H9 (cell line): ENCODE measurements around the gene ARAF. TPM values are rescaled to one million over a fixed set of nuclear protein-coding genes. Genes with fewer than 3 reads are reported as not detected.
A peak's percentile ranks its signal among the peaks of the same experiment; 100 is the strongest.

Experiments used
- DNase-seq: peaks from one replicate; pipeline ENCODE4 v3.0.0-alpha.2; 2017
- H2AFZ ChIP-seq: one replicate; pipeline ENCODE4 v1.6.1; 2013; ENCODE audit warnings: mild to moderate bottlenecking, low read length, control low read depth, moderate library complexity
- H2AK5ac ChIP-seq: 2 replicates; pipeline ENCODE4 v1.6.1; 2013; ENCODE audit warnings: low read length, control low read depth, mixed read lengths; ENCODE audit not compliant: insufficient read length
- H2BK120ac ChIP-seq: one replicate; pipeline ENCODE4 v1.6.1; 2013; ENCODE audit warnings: low read depth, mild to moderate bottlenecking, low read length, control low read depth, inconsistent platforms; ENCODE audit not compliant: poor library complexity, severe bottlenecking
- H2BK12ac ChIP-seq: 2 replicates; pipeline ENCODE4 v1.6.1; 2013; ENCODE audit warnings: low read length, control low read depth, mixed read lengths, low read depth; ENCODE audit not compliant: insufficient read length
- H2BK15ac ChIP-seq: 2 replicates; pipeline ENCODE4 v1.6.1; 2013; ENCODE audit warnings: low read depth, low read length, control low read depth
- H2BK20ac ChIP-seq: one replicate; pipeline ENCODE4 v1.6.1; 2013; ENCODE audit warnings: low read depth, mild to moderate bottlenecking, low read length, control low read depth, inconsistent platforms; ENCODE audit not compliant: poor library complexity, severe bottlenecking
- H2BK5ac ChIP-seq: 2 replicates; pipeline ENCODE4 v1.6.1; 2013; ENCODE audit warnings: low read length, control low read depth, mixed read lengths; ENCODE audit not compliant: insufficient read length
- H3K14ac ChIP-seq: 2 replicates; pipeline ENCODE4 v1.6.1; 2013; ENCODE audit warnings: low read length, control low read depth; ENCODE audit not compliant: insufficient read depth
- H3K18ac ChIP-seq: 2 replicates; pipeline ENCODE4 v1.6.1; 2013; ENCODE audit warnings: low read depth, mild to moderate bottlenecking, mixed read lengths, low read length, control low read depth; ENCODE audit not compliant: insufficient read length
- H3K23ac ChIP-seq: 2 replicates; pipeline ENCODE4 v1.6.1; 2013; ENCODE audit warnings: low read length, control low read depth, mixed read lengths, low read depth; ENCODE audit not compliant: insufficient read length
- H3K23me2 ChIP-seq: 2 replicates; pipeline ENCODE4 v1.6.1; 2013; ENCODE audit warnings: low read depth, mild to moderate bottlenecking, mixed read lengths, low read length, control low read depth; ENCODE audit not compliant: insufficient read length, poor library complexity, severe bottlenecking
- H3K27ac ChIP-seq: 2 replicates; pipeline ENCODE4 v1.5.1; 2013; ENCODE audit warnings: low read length, control low read depth, mixed read lengths, low read depth; ENCODE audit not compliant: insufficient read length
- H3K27me3 ChIP-seq: 2 replicates; pipeline ENCODE4 v1.6.1; 2013; ENCODE audit warnings: low read length, control low read depth, inconsistent platforms; ENCODE audit not compliant: insufficient read depth
- H3K4ac ChIP-seq: 2 replicates; pipeline ENCODE4 v1.6.1; 2013; ENCODE audit warnings: low read depth, mild to moderate bottlenecking, control low read depth, inconsistent platforms, low read length, moderate library complexity
- H3K4me1 ChIP-seq: 2 replicates; pipeline ENCODE4 v1.6.1; 2013; ENCODE audit warnings: low read length, control low read depth, inconsistent platforms; ENCODE audit not compliant: insufficient read depth
- H3K4me2 ChIP-seq: 2 replicates; pipeline ENCODE4 v1.6.1; 2013; ENCODE audit warnings: low read length, control low read depth, mixed read lengths; ENCODE audit not compliant: insufficient read length, insufficient read depth
- H3K56ac ChIP-seq: 2 replicates; pipeline ENCODE4 v1.6.1; 2013; ENCODE audit warnings: low read depth, mild to moderate bottlenecking, mixed read lengths, low read length, control low read depth; ENCODE audit not compliant: insufficient read length
- H3K79me1 ChIP-seq: 2 replicates; pipeline ENCODE4 v1.6.1; 2013; ENCODE audit warnings: low read depth, mild to moderate bottlenecking, moderate library complexity, low read length, control low read depth, inconsistent platforms; ENCODE audit not compliant: insufficient read depth, poor library complexity, severe bottlenecking
- H3K79me2 ChIP-seq: 2 replicates; pipeline ENCODE4 v1.6.1; 2013; ENCODE audit warnings: low read length, control low read depth, inconsistent platforms; ENCODE audit not compliant: insufficient read depth
- H3K9ac ChIP-seq: 2 replicates; pipeline ENCODE4 v1.6.1; 2013; ENCODE audit warnings: low read length, control low read depth, mixed read lengths; ENCODE audit not compliant: insufficient read length; ENCODE audit errors: extremely low read depth
- H3K9me3 ChIP-seq: one replicate; pipeline ENCODE4 v1.6.1; 2013; ENCODE audit warnings: low read depth, low read length, inconsistent platforms; ENCODE audit not compliant: control insufficient read depth
- H3T11ph ChIP-seq: one replicate; pipeline ENCODE4 v1.6.1; 2013; ENCODE audit warnings: mild to moderate bottlenecking, low read length, control low read depth, inconsistent platforms
- H4K20me1 ChIP-seq: one replicate; pipeline ENCODE4 v1.6.1; 2013; ENCODE audit not compliant: control insufficient read depth, insufficient read length, insufficient read depth
- H4K5ac ChIP-seq: 2 replicates; pipeline ENCODE4 v1.6.1; 2013; ENCODE audit warnings: low read depth, mild to moderate bottlenecking, mixed read lengths, low read length, control low read depth; ENCODE audit not compliant: insufficient read length
- H4K8ac ChIP-seq: replicated peaks from 2 replicates; pipeline ENCODE4 v1.6.1; 2013; ENCODE audit warnings: low read length, control low read depth, mixed read lengths, low read depth; ENCODE audit not compliant: insufficient read length
- H4K91ac ChIP-seq: 2 replicates; pipeline ENCODE4 v1.6.1; 2013; ENCODE audit warnings: low read depth, mild to moderate bottlenecking, moderate library complexity, mixed read lengths, low read length, control low read depth; ENCODE audit not compliant: insufficient read length
- H3K27ac Mint-ChIP-seq, 3 experiments: 2 replicates in 2 of 3; 3 replicates in 1 of 3; pipeline ENCODE4 v1.8.0; 2020 to 2021; ENCODE audit warnings: mixed read lengths in 3 of 3, mild to moderate bottlenecking in 1 of 3, moderate library complexity in 1 of 3
- H3K27me3 Mint-ChIP-seq: 2 replicates; pipeline ENCODE4 v1.8.0; 2021; ENCODE audit warnings: low read depth, mild to moderate bottlenecking, moderate library complexity, mixed read lengths
- H3K36me3 Mint-ChIP-seq, 3 experiments: 2 replicates in 2 of 3; 3 replicates in 1 of 3; pipeline ENCODE4 v1.8.0; 2020 to 2021; ENCODE audit warnings: low read depth in 3 of 3, mixed read lengths in 3 of 3; ENCODE audit not compliant: insufficient read depth in 1 of 3
- H3K4me1 Mint-ChIP-seq, 2 experiments: 2 replicates each; pipeline ENCODE4 v1.8.0; 2020; ENCODE audit warnings: mixed read lengths in 2 of 2
- H3K4me3 Mint-ChIP-seq, 2 experiments: 2 replicates in 1 of 2; 3 replicates in 1 of 2; pipeline ENCODE4 v1.8.0; 2020 to 2021; ENCODE audit warnings: mild to moderate bottlenecking in 2 of 2, mixed read lengths in 2 of 2, moderate library complexity in 1 of 2
- H3K9me3 Mint-ChIP-seq, 2 experiments: 2 replicates in 1 of 2; 3 replicates in 1 of 2; pipeline ENCODE4 v1.8.0; 2020; ENCODE audit warnings: mild to moderate bottlenecking in 2 of 2, mixed read lengths in 2 of 2, moderate library complexity in 1 of 2
- CTCF ChIP-seq: fragments of 200-600 bp; sonication (generic); conservative IDR thresholded peaks from 3 replicates; pipeline ENCODE4 v1.8.0; 2021; ENCODE audit warnings: antibody characterized with exemption, mild to moderate bottlenecking
- WGBS: extraction: QIAGEN DNeasy Blood & Tissue Kit; methylation state at CpG from one replicate; pipeline ENCODE4 v1.1.7; 2013; ENCODE audit warnings: missing lambda C conversion rate, low lambda C conversion rate, mixed read lengths; ENCODE audit not compliant: insufficient read length; ENCODE audit errors: extremely low coverage; 5-methylcytosine and 5-hydroxymethylcytosine counted together
- total RNA-seq: library from RNA; stranded (reverse); gene quantifications from 2 replicates; pipeline ENCODE4 v1.2.1, GENCODE V29; 2021

The ARAF gene
- total RNA-seq, 1 experiment from 2014 or later, result 48.1 TPM

GRCh38 chrX:47608130-47608810, 47.3 kb downstream of the ARAF start:
- Histone ChIP-seq H3K27ac (no peak overlapping the region), H3K4me2 (no peak overlapping the region), H2BK15ac (no peak overlapping the region), H4K8ac (no peak overlapping the region), H3K14ac (no peak overlapping the region), H3K9me3 (peaks cover 30% of the 10 kb centered on the region), H3K79me2 (no peaks in the 10 kb centered on the region), H4K20me1 (no peaks in the 10 kb centered on the region), H4K91ac (no peak overlapping the region), H3K79me1 (no peaks in the 10 kb centered on the region), H3K4ac (no peak overlapping the region), H3K23me2 (no peaks in the 10 kb centered on the region), H2BK120ac (no peak overlapping the region), H3K23ac (no peak overlapping the region), H3T11ph (no peak overlapping the region), H2AK5ac (no peak overlapping the region), H2BK5ac (no peak overlapping the region), H3K56ac (no peak overlapping the region), H4K5ac (no peak overlapping the region), H3K4me1 (no peaks in the 10 kb centered on the region; the same call in 1 of the 2 replicates), H2BK20ac (no peak overlapping the region), H2AFZ (no peak overlapping the region), H3K27me3 (no peaks in the 10 kb centered on the region), H3K9ac (no peak overlapping the region), H3K18ac (no peak overlapping the region), H2BK12ac (no peak overlapping the region)
- Mint-ChIP-seq H3K36me3 (peaks cover 5 to 12% (median 7%) of the 10 kb centered on the region in 3 experiments), H3K4me3 (peak overlapping the region in 1 of 2 experiments; percentile 48; a peak in 1 of 5 replicates), H3K9me3 (peaks cover 71 to 76% of the 10 kb centered on the region in 2 experiments), H3K27me3 (no peaks in the 10 kb centered on the region; the same call in 1 of the 2 replicates), H3K27ac (peak overlapping the region; percentile 90 to 97 (median 96)), H3K4me1 (peaks cover 11 to 19% of the 10 kb centered on the region in 2 experiments)
- DNase-seq, result peak; percentile 70
- TF ChIP-seq CTCF, result no peak
- WGBS, result no CpG with 5 or more reads among the region's 9 CpGs
